Inferior parietal cortex (tissue), 1 donor: ENCODE measurements around the gene OBSCN.

Experiments
- DNase-seq: peaks from one replicate; pipeline ENCODE4 v3.0.0-alpha.2; 2016; ENCODE audit errors: extremely low spot score

The OBSCN gene

GRCh38 chr1:228278432-228278941, 70.6 kb downstream of the OBSCN start:
- no peak for DNase-seq

DNA sequence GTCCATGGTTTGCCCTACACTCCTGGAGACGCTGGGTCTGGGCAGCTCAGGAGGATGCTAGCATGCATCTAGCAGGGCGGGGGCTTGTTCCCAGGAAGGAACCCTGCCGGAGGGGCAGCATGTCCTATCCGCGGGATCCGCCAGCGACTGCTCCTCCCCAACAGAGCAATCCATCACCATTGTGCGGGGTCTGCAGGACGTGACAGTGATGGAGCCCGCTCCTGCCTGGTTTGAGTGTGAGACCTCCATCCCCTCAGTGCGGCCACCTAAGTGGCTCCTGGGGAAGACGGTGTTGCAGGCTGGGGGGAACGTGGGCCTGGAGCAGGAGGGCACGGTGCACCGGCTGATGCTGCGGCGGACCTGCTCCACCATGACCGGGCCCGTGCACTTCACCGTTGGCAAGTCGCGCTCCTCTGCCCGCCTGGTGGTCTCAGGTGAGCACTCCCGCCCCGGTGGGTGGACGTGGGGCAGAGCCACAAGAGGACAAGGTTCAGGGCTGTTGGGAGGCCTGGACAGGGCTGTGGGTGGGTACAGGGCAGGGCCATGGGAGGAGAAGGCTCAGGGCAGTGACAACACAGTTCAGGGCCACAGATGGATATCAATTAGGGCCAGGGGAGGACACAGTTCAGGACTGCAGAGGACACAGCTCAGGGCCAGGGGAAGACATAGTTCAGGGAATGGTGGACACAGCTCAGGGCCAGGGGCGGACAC, 71.3 kb downstream of the OBSCN start:
- no peak for DNase-seq

- no peak for DNase-seq
Measured at GRCh38 chr1:228279722-228280105, 71.9 kb downstream of the OBSCN start.

- no peak for DNase-seq
Measured at GRCh38 chr1:228280106-228280901, 72.5 kb downstream of the OBSCN start.

GRCh38 chr1:228280961-228281591, 73.2 kb downstream of the OBSCN start:
- no peak for DNase-seq

- DNase-seq = no peak
Measured at GRCh38 chr1:228281631-228282328, 73.9 kb downstream of the OBSCN start.

DNA sequence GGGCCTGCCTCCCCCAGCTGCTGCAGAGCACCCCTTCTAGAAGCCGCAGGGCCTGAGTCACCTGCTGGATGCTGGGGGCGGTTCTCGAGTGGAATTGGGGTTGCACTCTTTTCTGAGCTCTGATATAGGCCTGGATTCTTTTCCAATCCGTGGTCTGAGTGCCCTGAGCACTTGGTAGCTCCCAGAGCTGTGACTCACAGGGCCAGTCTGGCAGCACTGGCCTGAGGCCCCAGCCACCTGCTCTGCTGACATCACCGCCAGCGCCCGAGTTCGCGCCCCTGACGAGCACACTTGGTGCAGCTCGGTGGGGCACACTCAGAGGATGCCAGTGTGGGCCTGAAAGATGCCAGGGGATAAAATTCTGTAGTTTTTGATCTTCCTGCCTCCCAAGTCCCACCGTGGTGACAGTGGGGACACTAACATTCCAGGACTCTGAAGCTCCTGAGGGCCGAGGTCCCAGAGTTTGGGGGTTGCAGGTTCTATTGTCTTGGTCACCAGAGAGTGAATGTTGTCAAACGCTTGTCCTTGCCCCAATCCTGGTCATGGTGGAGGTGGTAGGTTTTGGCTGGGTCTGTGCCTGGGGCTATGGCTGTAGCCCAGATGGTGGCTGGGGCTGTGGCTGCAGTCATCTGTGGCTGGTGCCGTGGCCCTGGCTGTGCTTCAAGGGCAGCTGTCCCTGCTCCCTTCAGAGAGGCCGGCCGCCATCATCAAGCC, 74.6 kb downstream of the OBSCN start:
- no peak for DNase-seq

DNA sequence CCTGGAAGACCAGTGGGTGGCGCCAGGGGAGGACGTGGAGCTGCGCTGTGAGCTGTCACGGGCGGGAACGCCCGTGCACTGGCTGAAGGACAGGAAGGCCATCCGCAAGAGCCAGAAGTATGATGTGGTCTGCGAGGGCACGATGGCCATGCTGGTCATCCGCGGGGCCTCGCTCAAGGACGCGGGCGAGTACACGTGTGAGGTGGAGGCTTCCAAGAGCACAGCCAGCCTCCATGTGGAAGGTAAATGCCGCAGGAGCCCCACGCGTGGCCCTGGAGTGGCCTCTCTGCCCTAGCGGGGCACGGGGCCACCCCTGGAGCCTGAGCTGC, 75.2 kb downstream of the OBSCN start:
- DNase-seq = no peak

DNA sequence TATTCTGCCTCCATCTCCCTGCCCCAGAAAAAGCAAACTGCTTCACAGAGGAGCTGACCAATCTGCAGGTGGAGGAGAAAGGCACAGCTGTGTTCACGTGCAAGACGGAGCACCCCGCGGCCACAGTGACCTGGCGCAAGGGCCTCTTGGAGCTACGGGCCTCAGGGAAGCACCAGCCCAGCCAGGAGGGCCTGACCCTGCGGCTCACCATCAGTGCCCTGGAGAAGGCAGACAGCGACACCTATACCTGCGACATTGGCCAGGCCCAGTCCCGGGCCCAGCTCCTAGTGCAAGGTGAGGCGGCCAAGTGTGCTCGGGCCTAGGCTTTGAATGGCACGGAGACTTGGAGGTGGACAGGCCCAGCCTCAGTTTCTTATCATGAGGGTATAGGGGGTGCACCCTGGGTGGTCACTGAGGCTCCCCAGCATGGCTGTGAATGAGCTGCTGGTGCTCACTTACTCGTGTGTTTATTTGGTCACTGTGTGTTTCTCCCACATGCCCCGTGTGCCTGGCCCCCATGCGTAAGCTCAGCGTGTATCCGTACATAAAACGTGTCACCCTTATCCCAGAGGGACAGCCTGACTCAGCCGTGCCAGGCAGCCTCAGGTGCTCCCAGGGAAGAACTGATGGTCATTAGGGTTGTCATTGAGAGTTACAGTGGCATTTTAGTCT, 75.8 kb downstream of the OBSCN start:
- no peak for DNase-seq

DNA sequence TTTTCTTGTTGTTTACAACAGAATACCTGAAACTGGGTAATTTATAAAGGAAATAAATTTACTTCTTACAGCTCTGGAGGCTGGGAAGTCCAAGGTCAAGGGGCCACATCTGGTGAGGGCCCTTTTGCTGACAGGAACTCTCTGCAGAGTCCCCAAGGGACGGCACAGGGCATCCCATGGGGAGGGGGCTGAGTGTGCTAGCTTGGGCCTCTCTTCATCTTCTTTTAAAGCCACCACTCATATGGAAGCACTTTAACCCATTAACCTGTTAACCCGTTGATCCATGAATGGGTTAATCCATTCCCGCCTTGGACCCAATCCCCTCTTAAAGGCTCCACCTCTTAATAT, 76.3 kb downstream of the OBSCN start:
- DNase-seq = no peak

DNA sequence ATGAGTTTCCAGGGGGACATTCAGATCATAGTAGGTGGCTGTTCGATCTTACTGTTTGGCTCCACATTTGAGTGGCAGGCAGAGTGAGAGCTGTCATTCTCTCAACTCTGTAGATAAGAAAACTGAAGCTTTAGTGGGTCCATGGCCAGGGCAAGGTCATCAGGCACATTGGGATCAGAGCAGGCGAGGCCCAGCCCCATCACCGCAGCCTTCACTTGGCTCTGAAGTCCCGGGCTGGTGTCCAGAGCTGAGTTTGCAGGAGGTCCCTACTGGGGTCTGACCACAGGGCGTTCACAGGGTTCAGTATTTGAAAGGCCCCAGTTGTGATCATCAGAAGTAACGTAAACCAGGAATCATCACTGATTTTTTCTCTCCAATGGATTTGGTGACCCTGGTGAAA, 76.7 kb downstream of the OBSCN start:
- no peak for DNase-seq

GRCh38 chr1:228285661-228286504, 78.0 kb downstream of the OBSCN start:
- DNase-seq = no peak

DNA sequence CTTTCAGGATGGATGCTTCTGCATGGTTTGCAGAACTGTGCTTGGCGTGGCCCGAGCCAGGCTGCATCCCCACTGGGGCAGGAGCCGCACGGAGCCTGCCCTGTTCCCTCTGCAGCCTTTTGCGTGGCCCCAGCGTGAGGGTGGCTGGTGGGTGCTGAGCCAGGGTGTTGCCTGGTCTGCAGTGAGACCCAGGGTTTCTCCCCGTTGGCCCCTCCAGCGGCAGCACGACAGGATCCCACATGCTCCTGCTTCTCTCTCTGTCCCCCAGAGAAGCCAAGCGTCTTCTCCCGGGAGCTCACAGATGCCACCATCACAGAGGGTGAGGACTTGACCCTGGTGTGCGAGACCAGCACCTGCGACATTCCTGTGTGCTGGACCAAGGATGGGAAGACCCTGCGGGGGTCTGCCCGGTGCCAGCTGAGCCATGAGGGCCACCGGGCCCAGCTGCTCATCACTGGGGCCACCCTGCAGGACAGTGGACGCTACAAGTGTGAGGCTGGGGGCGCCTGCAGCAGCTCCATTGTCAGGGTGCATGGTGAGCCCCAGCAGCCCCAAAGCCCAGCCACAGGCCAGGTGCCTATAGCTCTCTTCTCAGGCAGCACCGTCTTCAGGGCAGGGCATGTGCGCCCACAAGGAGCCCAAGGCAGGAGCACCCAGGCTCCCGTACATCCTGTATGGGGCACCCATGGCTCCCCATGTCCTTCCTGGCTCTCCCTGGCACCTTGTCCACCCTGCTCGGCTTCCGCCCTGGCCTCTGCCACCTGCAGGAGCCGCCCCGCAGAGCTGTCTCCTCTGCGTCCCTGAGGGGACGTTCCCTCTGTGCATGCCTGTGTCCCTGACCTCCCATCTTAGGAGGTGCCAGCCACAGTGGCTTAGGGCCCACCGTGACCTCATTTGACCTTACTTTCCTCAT, 78.9 kb downstream of the OBSCN start:
- no peak for DNase-seq

GRCh38 chr1:228287541-228288425, 79.9 kb downstream of the OBSCN start:
- no peak for DNase-seq

- DNase-seq = no peak
Measured at GRCh38 chr1:228288536-228289238, 80.8 kb downstream of the OBSCN start.

DNA sequence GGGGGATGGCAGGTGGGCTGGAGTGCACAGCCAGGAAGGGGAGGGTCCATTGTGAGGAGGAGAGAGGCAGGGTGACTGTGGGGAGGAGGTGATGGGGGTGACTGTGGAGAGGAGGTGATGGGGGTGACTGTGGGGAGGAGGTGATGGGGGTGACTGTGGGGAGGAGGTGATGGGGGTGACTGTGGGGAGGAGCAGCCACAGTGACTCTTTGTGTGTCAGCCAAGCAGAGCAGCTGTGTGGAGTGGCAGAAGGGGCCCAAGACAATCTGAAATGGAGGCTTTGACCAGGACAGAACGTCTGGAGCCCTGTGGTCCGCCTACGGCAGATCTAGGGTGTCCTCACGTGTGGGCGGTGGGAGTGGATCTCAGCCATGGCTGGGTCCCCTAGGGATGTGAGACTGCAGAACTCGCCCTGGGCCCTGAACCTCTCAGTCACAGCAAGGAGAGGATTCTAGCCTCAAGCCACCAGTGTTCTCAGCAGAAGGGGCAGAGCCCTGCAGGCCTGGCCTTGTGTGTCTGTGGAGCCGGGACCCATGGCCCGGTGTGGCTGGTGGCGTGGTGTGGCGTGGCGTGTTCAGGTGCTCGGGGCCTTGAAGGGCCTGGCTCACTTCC, 81.5 kb downstream of the OBSCN start:
- no peak for DNase-seq
